SU-DHL-6 (cell line): ENCODE results near the gene TAF5L.
"Not testable (repeated sequence)": the region's sequence is repeated elsewhere in the genome, so short reads cannot be mapped to it uniquely, and the experiment has no call there.

Experiments used
- H2AFZ ChIP-seq: fragments of 200-600 bp; sonication (generic); 2 replicates; pipeline ENCODE4 v1.6.1; 2014; ENCODE audit warnings: low read depth, mild to moderate bottlenecking, moderate library complexity, mixed read lengths, antibody characterized with exemption, low read length; ENCODE audit not compliant: severe bottlenecking
- H3F3A ChIP-seq: fragments of 200-600 bp; shearing (Covaris generic); 2 replicates; pipeline ENCODE4 v1.6.0; 2016; ENCODE audit warnings: antibody characterized with exemption, mild to moderate bottlenecking; ENCODE audit not compliant: insufficient read depth
- H3K27ac ChIP-seq: fragments of 200-600 bp; sonication (generic); 2 replicates; pipeline ENCODE4 v1.5.1; 2016; ENCODE audit warnings: low read depth, mild to moderate bottlenecking, low read length, moderate library complexity, mixed read lengths
- H3K27me3 ChIP-seq: fragments of 200-600 bp; sonication (generic), shearing (Covaris generic); 2 replicates; pipeline ENCODE4 v1.6.0; 2014; ENCODE audit warnings: mild to moderate bottlenecking, low read length
- H3K36me3 ChIP-seq: fragments of 200-600 bp; sonication (generic); 2 replicates; pipeline ENCODE4 v1.6.1; 2014; ENCODE audit warnings: mild to moderate bottlenecking, low read length, mixed read lengths
- H3K4me2 ChIP-seq: fragments of 300-600, 200-600 bp; shearing (Covaris generic), sonication (generic); 2 replicates; pipeline ENCODE4 v1.6.0; 2014; ENCODE audit warnings: low read length, low read depth, mild to moderate bottlenecking; ENCODE audit not compliant: poor library complexity, severe bottlenecking
- H3K4me3 ChIP-seq: fragments of 200-600 bp; sonication (generic); 2 replicates; pipeline ENCODE4 v1.5.1; 2014; ENCODE audit warnings: antibody characterized with exemption, low read length, mild to moderate bottlenecking, mixed read lengths; ENCODE audit not compliant: insufficient read depth, poor library complexity, severe bottlenecking
- H3K79me2 ChIP-seq: fragments of 200-600 bp; sonication (generic); 2 replicates; pipeline ENCODE4 v1.6.1; 2014; ENCODE audit warnings: mild to moderate bottlenecking, low read length, moderate library complexity; ENCODE audit not compliant: insufficient read depth
- H3K9ac ChIP-seq: fragments of 200-600 bp; sonication (generic); 2 replicates; pipeline ENCODE4 v1.7.0; 2014; ENCODE audit warnings: mild to moderate bottlenecking, low read length
- H3K9me2 ChIP-seq: fragments of 200-600 bp; sonication (generic); replicated peaks from 2 replicates; pipeline ENCODE4 v1.6.1; 2014; ENCODE audit warnings: low read length; ENCODE audit not compliant: insufficient read depth
- H3K9me3 ChIP-seq: fragments of 200-600 bp; sonication (generic); 2 replicates; pipeline ENCODE4 v1.6.1; 2014; ENCODE audit warnings: low read length, mixed read lengths; ENCODE audit not compliant: insufficient read depth
- H4K20me1 ChIP-seq: fragments of 200-600 bp; sonication (generic); 2 replicates; pipeline ENCODE4 v1.6.1; 2014; ENCODE audit warnings: low read depth, mild to moderate bottlenecking, antibody characterized with exemption, low read length, moderate library complexity, mixed read lengths
- CTCF ChIP-seq: fragments of 200-600 bp; sonication (generic); IDR thresholded peaks from one replicate; pipeline ENCODE4 v1.5.1; 2017; ENCODE audit warnings: antibody characterized with exemption, mild to moderate bottlenecking, low read length, moderate library complexity; ENCODE audit not compliant: insufficient read depth, poor library complexity, severe bottlenecking
- EZH2phosphoT487 ChIP-seq: fragments of 200-600 bp; sonication (generic), shearing (Covaris generic); conservative IDR thresholded peaks from 2 replicates; pipeline ENCODE4 v1.6.1; 2018; ENCODE audit warnings: mild to moderate bottlenecking, antibody characterized with exemption, low read length, moderate library complexity, mixed read lengths

Gene TAF5L

GRCh38 chr1:229599218-229599954 lies 26.5 kb downstream of the TAF5L start:
- no peaks in the 10 kb centered on the region for H3K9me3 ChIP-seq
- no peak for TF ChIP-seq CTCF
- no peak for TF ChIP-seq EZH2phosphoT487

GRCh38 chr1:229597877-229598276 lies 28.0 kb downstream of the TAF5L start:
- Histone ChIP-seq H3K9ac (no peak overlapping the region), H3K27me3 (no peaks in the 10 kb centered on the region), H3K9me3 (no peaks in the 10 kb centered on the region), H3K4me3 (no peak overlapping the region), H3F3A (no peaks in the 10 kb centered on the region; the same call in 1 of the 2 replicates), H3K4me2 (no peak overlapping the region), H3K79me2 (peaks cover 39% of the 10 kb centered on the region), H3K36me3 (peaks cover 16% of the 10 kb centered on the region; the same call in 1 of the 2 replicates), H2AFZ (no peak overlapping the region), H3K27ac (no peak overlapping the region), H3K9me2 (no peaks in the 10 kb centered on the region), H4K20me1 (no peaks in the 10 kb centered on the region; the same call in 1 of the 2 replicates)
- TF ChIP-seq EZH2phosphoT487 (no peak), CTCF (no peak)

More at GRCh38 chr1:229599218-229599954, 26.5 kb downstream of the TAF5L start:
- peaks cover 41% of the 10 kb centered on the region for H3K79me2 ChIP-seq
- no peak overlapping the region for H3K4me3 ChIP-seq
- H3K36me3 ChIP-seq = peaks cover 22% of the 10 kb centered on the region; the same call in 1 of the 2 replicates
- H3F3A ChIP-seq = no peaks in the 10 kb centered on the region; the same call in 1 of the 2 replicates
- no peak overlapping the region for H3K4me2 ChIP-seq
- H3K9ac ChIP-seq = no peak overlapping the region
- no peaks in the 10 kb centered on the region; the same call in 1 of the 2 replicates for H4K20me1 ChIP-seq
- no peak overlapping the region for H2AFZ ChIP-seq
- H3K9me2 ChIP-seq = no peaks in the 10 kb centered on the region
- H3K27ac ChIP-seq = no peak overlapping the region
- no peaks in the 10 kb centered on the region for H3K27me3 ChIP-seq

- no peaks in the 10 kb centered on the region for H3K9me2 ChIP-seq
- no peaks in the 10 kb centered on the region for H3K27me3 ChIP-seq
- no peaks in the 10 kb centered on the region; the same call in 1 of the 2 replicates for H4K20me1 ChIP-seq
- H3K9ac ChIP-seq = no peak overlapping the region
- H3K79me2 ChIP-seq = peaks cover 37% of the 10 kb centered on the region
- no peak overlapping the region for H3K27ac ChIP-seq
- no peak for TF ChIP-seq CTCF
- no peak for TF ChIP-seq EZH2phosphoT487
- H2AFZ ChIP-seq = no peak overlapping the region
- H3K4me2 ChIP-seq = no peak overlapping the region
- no peaks in the 10 kb centered on the region; the same call in 1 of the 2 replicates for H3F3A ChIP-seq
- peaks cover 16% of the 10 kb centered on the region; the same call in 1 of the 2 replicates for H3K36me3 ChIP-seq
- H3K4me3 ChIP-seq = no peak overlapping the region
- H3K9me3 ChIP-seq = no peaks in the 10 kb centered on the region
These were observed 28.8 kb downstream of the TAF5L start for GRCh38 chr1:229596925-229597699.

GRCh38 chr1:229595876-229596275 lies 30.0 kb downstream of the TAF5L start:
- H3K27me3 ChIP-seq, H4K20me1 ChIP-seq, H3K27ac ChIP-seq, H3K9ac ChIP-seq, H3K4me2 ChIP-seq, H3K9me2 ChIP-seq, H2AFZ ChIP-seq, H3K9me3 ChIP-seq, H3F3A ChIP-seq, H3K4me3 ChIP-seq: not testable (repeated sequence)
- peaks cover 33% of the 10 kb centered on the region for H3K79me2 ChIP-seq
- peaks cover 13% of the 10 kb centered on the region; the same call in 1 of the 2 replicates for H3K36me3 ChIP-seq
